Measurements from ENCODE around the gene CSNK1D. TPM values are rescaled to one million over a fixed set of nuclear protein-coding genes. Genes with fewer than 3 reads are reported as not detected.

Gene CSNK1D
- total and polyA plus RNA-seq, 4 donors: 72.7 to 160 (median 123) TPM

- Histone ChIP-seq H3K4me3 (peak overlapping the region; percentile 47), H3K4me1 (ENCODE audit: control insufficient read depth in 5 of 5, insufficient read depth in 5 of 5, low read length in 5 of 5) (peaks cover 0 to 55% (median 26%) of the 10 kb centered on the region in 5 donors), H3K9ac (ENCODE audit: insufficient read depth in 1 of 2, low read length in 2 of 2) (no peak overlapping the region), H3K27ac (ENCODE audit: low read depth in 1 of 2, low read length in 1 of 2) (peak overlapping the region; percentile 88 to 90), H3K9me3 (ENCODE audit: control insufficient read depth in 4 of 4, insufficient read depth in 3 of 4, low read length in 3 of 4) (no peaks in the 10 kb centered on the region), H3K27me3 (ENCODE audit: control insufficient read depth in 3 of 3, insufficient read depth in 3 of 3, low read length in 2 of 3) (no peaks in the 10 kb centered on the region), H3K36me3 (ENCODE audit: control insufficient read depth in 4 of 4, insufficient read depth in 4 of 4, low read length in 4 of 4) (no peaks in the 10 kb centered on the region)
- ATAC-seq (ENCODE audit: insufficient read depth, low FRiP score) (peak; percentile 65), DNase-seq (peak; percentile 90 to 95 (median 93))
- 8 to 11% methylated on average over 54 to 76 of the region's 76 CpGs for WGBS, 2 donors
- no peak for TF ChIP-seq CTCF (IDR thresholded peaks at IDR 0.05; ENCODE audit: control extremely low read depth, extremely low read depth)
Measured at GRCh38 chr17:82230609-82231311, 42.7 kb downstream of the CSNK1D start.

GRCh38 chr17:82229698-82230608 is 43.5 kb downstream of the CSNK1D start:
- Histone ChIP-seq H3K36me3 (ENCODE audit: control insufficient read depth in 4 of 4, insufficient read depth in 4 of 4, low read length in 4 of 4) (no peaks in the 10 kb centered on the region), H3K4me1 (ENCODE audit: control insufficient read depth in 5 of 5, insufficient read depth in 5 of 5, low read length in 5 of 5) (peaks cover 0 to 47% (median 18%) of the 10 kb centered on the region in 5 donors), H3K4me3 (peak overlapping the region; percentile 32), H3K27me3 (ENCODE audit: control insufficient read depth in 3 of 3, insufficient read depth in 3 of 3, low read length in 2 of 3) (no peaks in the 10 kb centered on the region), H3K9me3 (ENCODE audit: control insufficient read depth in 4 of 4, insufficient read depth in 3 of 4, low read length in 3 of 4) (no peaks in the 10 kb centered on the region), H3K9ac (ENCODE audit: insufficient read depth in 1 of 2, low read length in 2 of 2) (no peak overlapping the region), H3K27ac (ENCODE audit: low read depth in 1 of 2, low read length in 1 of 2) (peak overlapping the region; percentile 33 to 90)
- no peak for ATAC-seq (ENCODE audit: insufficient read depth, low FRiP score)
- no peak for TF ChIP-seq CTCF (IDR thresholded peaks at IDR 0.05; ENCODE audit: control extremely low read depth, extremely low read depth)
- DNase-seq: peak in 1 of 3 donors; percentile 19
- 55 to 72% methylated on average over 26 to 28 of the region's 28 CpGs for WGBS, 2 donors

GRCh38 chr17:82228842-82229697 is 44.4 kb downstream of the CSNK1D start, which contains the start of gene SLC16A3:
Gene SLC16A3, plus strand, starts transcription at chr17:82229042. Its CDS starts 6,967 bp downstream, at chr17:82236009.
- Histone ChIP-seq H3K27ac (ENCODE audit: low read depth in 1 of 2, low read length in 1 of 2) (peak within 1 kb of the TSS; percentile 90 to 93), H3K36me3 (ENCODE audit: control insufficient read depth in 4 of 4, insufficient read depth in 4 of 4, low read length in 4 of 4) (no peaks in the 10 kb centered on the region), H3K4me3 (peak within 1 kb of the TSS; percentile 57), H3K4me1 (ENCODE audit: control insufficient read depth in 5 of 5, insufficient read depth in 5 of 5, low read length in 5 of 5) (peaks cover 0 to 38% (median 11%) of the 10 kb centered on the region in 5 donors), H3K27me3 (ENCODE audit: control insufficient read depth in 3 of 3, insufficient read depth in 3 of 3, low read length in 2 of 3) (no peaks in the 10 kb centered on the region), H3K9ac (ENCODE audit: insufficient read depth in 1 of 2, low read length in 2 of 2) (no peak within 1 kb of the TSS), H3K9me3 (ENCODE audit: control insufficient read depth in 4 of 4, insufficient read depth in 3 of 4, low read length in 3 of 4) (no peaks in the 10 kb centered on the region)
- 5 to 7% methylated on average over 66 to 105 of the region's 105 CpGs for WGBS, 2 donors
- TF ChIP-seq CTCF (IDR thresholded peaks at IDR 0.05; ENCODE audit: control extremely low read depth, extremely low read depth): no peak
- DNase-seq (peak; percentile 58 to 74 (median 66)), ATAC-seq (ENCODE audit: insufficient read depth, low FRiP score) (no peak)
